A549 (cell line): ENCODE data around the gene ACVR2A. TPM values are rescaled to one million over a fixed set of nuclear protein-coding genes. Genes with fewer than 3 reads are reported as not detected.

Experiments
- ATAC-seq, 2 experiments: fragments of 200-7000 bp in 1 of 2; fragments of >200 bp in 1 of 2; cut with Nextera tagmentation in 1 of 2; cut with Tn5 transposase in 1 of 2; 3 replicates each; pipeline versions ENCODE4 v1.8.0 to v1.9.1; 2018 to 2020; ENCODE audit warnings: mild to moderate bottlenecking in 1 of 2, moderate library complexity in 1 of 2
- CTCF ChIA-PET: fragments of 300-600 bp; sonication (Branson Sonifier 250); formaldehyde crosslinking; extraction: SDS; loops from one replicate; lab custom pipeline; 2021; ENCODE audit warnings: antibody characterized with exemption, inconsistent platforms; lab: Yijun Ruan, JAX
- POLR2A ChIA-PET: fragments of 350-600 bp; formaldehyde crosslinking; extraction: SDS; loops from one replicate; lab custom pipeline; 2021; ENCODE audit warnings: antibody characterized with exemption, inconsistent platforms; lab: Yijun Ruan, JAX
- DNase-seq, 2 experiments: peaks; one replicate each; pipeline versions ENCODE4 v3.0.0 to v3.0.0-alpha.2; 2011 to 2016; ENCODE audit warnings: low read depth in 1 of 2, low spot score in 1 of 2
- FAIRE-seq: peaks from 2 replicates; lab custom pipeline; 2011; peaks lifted over from hg19 to GRCh38; lab: Jason Lieb, UNC
- H3K27ac ChIP-seq, 2 experiments: fragments of >200 bp; sonication (Bioruptor Twin); formaldehyde crosslinking; 3 replicates each; pipeline ENCODE4 v1.5.1; 2016 to 2017
- H3K4me1 ChIP-seq: fragments of >200 bp; sonication (Bioruptor Twin); formaldehyde crosslinking; 3 replicates; pipeline ENCODE4 v1.6.1; 2016
- H3K4me2 ChIP-seq: fragments of >200 bp; sonication (Bioruptor Twin); formaldehyde crosslinking; 3 replicates; pipeline ENCODE4 v1.6.1; 2016
- H3K4me3 ChIP-seq: fragments of >200 bp; sonication (Bioruptor Twin); formaldehyde crosslinking; 3 replicates; pipeline ENCODE4 v1.5.1; 2016
- H3K9me3 ChIP-seq: fragments of >200 bp; sonication (Bioruptor Twin); formaldehyde crosslinking; 3 replicates; pipeline ENCODE4 v1.6.1; 2016
- ATOH8 ChIP-seq: fragments of 250-450 bp; sonication (Bioruptor Pico); IDR thresholded peaks from 2 replicates; pipeline ENCODE4 v1.5.0; 2020; ENCODE audit warnings: low read depth, mild to moderate bottlenecking, moderate library complexity
- ESRRA ChIP-seq: fragments of 150-350 bp; IDR thresholded peaks from 2 replicates; pipeline ENCODE4 v1.6.1; 2014; ENCODE audit warnings: mild to moderate bottlenecking, low read length, borderline replicate concordance
- FOXS1 ChIP-seq: fragments of 250-450 bp; sonication (Bioruptor Pico); IDR thresholded peaks from 2 replicates; pipeline ENCODE4 v1.5.0; 2020; ENCODE audit warnings: mild to moderate bottlenecking, moderate library complexity
- GATA3 ChIP-seq: IDR thresholded peaks from 2 replicates; pipeline ENCODE4 v1.6.1; 2012; ENCODE audit warnings: borderline replicate concordance
- HDAC2 ChIP-seq: fragments of 200-600 bp; sonication (generic); IDR thresholded peaks from 2 replicates; pipeline ENCODE4 v1.6.1; 2016
- HEYL ChIP-seq: fragments of 250-450 bp; sonication (Bioruptor Pico); IDR thresholded peaks from 2 replicates; pipeline ENCODE4 v1.8.0; 2021; ENCODE audit warnings: mild to moderate bottlenecking, moderate library complexity
- HMGXB4 ChIP-seq: fragments of 250-450 bp; sonication (Bioruptor Pico); IDR thresholded peaks from 2 replicates; pipeline ENCODE4 v1.5.0; 2021; ENCODE audit warnings: mild to moderate bottlenecking, moderate library complexity, borderline replicate concordance
- HOXA7 ChIP-seq: fragments of 250-450 bp; sonication (Bioruptor Pico); IDR thresholded peaks from 2 replicates; pipeline ENCODE4 v1.5.0; 2020; ENCODE audit warnings: mild to moderate bottlenecking, moderate library complexity
- HOXB5 ChIP-seq: fragments of 250-450 bp; sonication (Bioruptor Pico); IDR thresholded peaks from 2 replicates; pipeline ENCODE4 v1.5.0; 2020; ENCODE audit warnings: mild to moderate bottlenecking, moderate library complexity
- JUNB ChIP-seq: fragments of >200 bp; sonication (Bioruptor Twin); formaldehyde crosslinking; IDR thresholded peaks from 2 replicates; pipeline ENCODE4 v1.6.1; 2016
- KDM1A ChIP-seq: fragments of 200-600 bp; sonication (generic); IDR thresholded peaks from 2 replicates; pipeline ENCODE4 v1.6.1; 2016; ENCODE audit warnings: low read depth, mild to moderate bottlenecking
- KDM5A ChIP-seq: fragments of 200-600 bp; sonication (generic); IDR thresholded peaks from 2 replicates; pipeline ENCODE4 v1.6.1; 2016; ENCODE audit warnings: antibody characterized with exemption, mild to moderate bottlenecking
- MAFK ChIP-seq: fragments of 450-650 bp; IDR thresholded peaks from 2 replicates; pipeline ENCODE4 v1.6.1; 2014; ENCODE audit not compliant: partially characterized antibody
- MAX ChIP-seq: IDR thresholded peaks from 2 replicates; pipeline ENCODE4 v1.6.1; 2012
- MYC ChIP-seq: IDR thresholded peaks from 2 replicates; pipeline ENCODE4 v1.6.1; 2012; ENCODE audit warnings: mild to moderate bottlenecking, inconsistent platforms, low read length, improper control_type of control experiment, borderline replicate concordance
- NFE2L2 ChIP-seq: fragments of 150-350 bp; conservative IDR thresholded peaks from 2 replicates; pipeline ENCODE4 v1.6.1; 2014; ENCODE audit warnings: low read length
- PBX3 ChIP-seq: IDR thresholded peaks from 2 replicates; pipeline ENCODE4 v1.6.1; 2012
- PHF8 ChIP-seq: fragments of 200-600 bp; sonication (generic); IDR thresholded peaks from 2 replicates; pipeline ENCODE4 v1.6.1; 2016; ENCODE audit warnings: low read depth, mild to moderate bottlenecking, antibody characterized with exemption, moderate library complexity, borderline replicate concordance
- POLR2AphosphoS2 ChIP-seq: conservative IDR thresholded peaks from 2 replicates; pipeline ENCODE4 v1.6.1; 2012; ENCODE audit warnings: low read length, improper control_type of control experiment, inconsistent platforms
- RAD21 ChIP-seq, 2 experiments: fragments of >200 bp in 1 of 2; sonication (Bioruptor Twin) in 1 of 2; formaldehyde crosslinking in 1 of 2; IDR thresholded peaks in 1 of 2; conservative IDR thresholded peaks in 1 of 2; 2 replicates in 1 of 2; 3 replicates in 1 of 2; pipeline ENCODE4 v1.6.1; 2012 to 2018; ENCODE audit warnings: inconsistent platforms in 1 of 2
- REST ChIP-seq: fragments of 200-600 bp; sonication (generic); IDR thresholded peaks from 2 replicates; pipeline ENCODE4 v1.6.1; 2016; ENCODE audit warnings: antibody characterized with exemption, mild to moderate bottlenecking, moderate library complexity
- RNF2 ChIP-seq: fragments of 200-600 bp; sonication (generic); IDR thresholded peaks from 2 replicates; pipeline ENCODE4 v1.6.1; 2016; ENCODE audit warnings: low read depth, mild to moderate bottlenecking, antibody characterized with exemption, moderate library complexity, borderline replicate concordance
- SREBF2 ChIP-seq: fragments of 450-650 bp; IDR thresholded peaks from 2 replicates; pipeline ENCODE4 v1.6.1; 2014; ENCODE audit warnings: mild to moderate bottlenecking, moderate library complexity
- TP53 ChIP-seq: fragments of 250-450 bp; sonication (Bioruptor Pico); IDR thresholded peaks from 2 replicates; pipeline ENCODE4 v1.5.0; 2021; ENCODE audit warnings: mild to moderate bottlenecking, moderate library complexity
- ZC3H11A ChIP-seq: fragments of 450-650 bp; IDR thresholded peaks from 2 replicates; pipeline ENCODE4 v1.6.1; 2014; ENCODE audit warnings: antibody characterized with exemption, mild to moderate bottlenecking
- ZFP36 ChIP-seq: fragments of 450-650 bp; IDR thresholded peaks from 2 replicates; pipeline ENCODE4 v1.6.1; 2014; ENCODE audit warnings: borderline replicate concordance; ENCODE audit not compliant: partially characterized antibody
- ZSCAN20 ChIP-seq: fragments of 250-450 bp; sonication (Bioruptor Pico); IDR thresholded peaks from 2 replicates; pipeline ENCODE4 v1.8.0; 2022; ENCODE audit warnings: mild to moderate bottlenecking, moderate library complexity
- WGBS: methylation state at CpG from one replicate; pipeline ENCODE4 v1.1.6; 2017; ENCODE audit errors: missing lambda C conversion rate; 5-methylcytosine and 5-hydroxymethylcytosine counted together
- polyA plus RNA-seq, 4 experiments: library from polyadenylated mRNA; depleted of rRNA in 3 of 4; stranded (reverse); fragments of >200 nt; fragmentation: RNase III in 1 of 4; extraction: RNeasy Plus Mini Kit Qiagen cat#74134 plus additional on column Dnase treatment in 1 of 4; gene quantifications; 2 replicates in 3 of 4; 3 replicates in 1 of 4; pipeline ENCODE4 v1.2.3, GENCODE V29; 2011 to 2017

Gene ACVR2A
- polyA plus RNA-seq, 2 of the 4 experiments (the other 2 are of a cell fraction), result 2.6 to 5.7 TPM

GRCh38 chr2:147886136-147886535 is 41.3 kb downstream of the ACVR2A start:
- no peak overlapping the region for H3K4me2 ChIP-seq
- TF ChIP-seq HOXA7 (CRISPR knock-in tag), result no peak
- TF ChIP-seq SREBF2, result no peak
- no peak for TF ChIP-seq KDM5A
- TF ChIP-seq HEYL (CRISPR knock-in tag), result no peak
- TF ChIP-seq HDAC2, result no peak
- no peak for TF ChIP-seq ZSCAN20 (CRISPR knock-in tag)
- no peak for TF ChIP-seq GATA3
- no peak for TF ChIP-seq ATOH8 (CRISPR knock-in tag)
- no peak for TF ChIP-seq MYC
- no peak for TF ChIP-seq ZFP36
- TF ChIP-seq NFE2L2, result no peak
- no peak for TF ChIP-seq ESRRA
- no peak for TF ChIP-seq RNF2
- TF ChIP-seq MAX, result no peak
- TF ChIP-seq PBX3, result no peak
- no peak for TF ChIP-seq KDM1A
- no peak for TF ChIP-seq POLR2AphosphoS2
- no peak for TF ChIP-seq FOXS1 (CRISPR knock-in tag)
- ATAC-seq, result no peak
- H3K9me3 ChIP-seq, result no peaks in the 10 kb centered on the region
- POLR2A ChIA-PET, result no interaction called here
- H3K4me1 ChIP-seq, result no peaks in the 10 kb centered on the region
- H3K27ac ChIP-seq, result no peak overlapping the region
- H3K4me3 ChIP-seq, result no peak overlapping the region
- DNase-seq, result no peak
- 93% methylated on average over 2 of the region's 2 CpGs for WGBS
- no peak for FAIRE-seq
- CTCF ChIA-PET, result no interaction called here

GRCh38 chr2:147888680-147889079 is 43.9 kb downstream of the ACVR2A start:
- DNase-seq (no peak), FAIRE-seq (no peak), ATAC-seq (no peak)
- Histone ChIP-seq H3K9me3 (no peaks in the 10 kb centered on the region), H3K4me1 (no peaks in the 10 kb centered on the region), H3K4me2 (no peak overlapping the region), H3K27ac (no peak overlapping the region), H3K4me3 (no peak overlapping the region)
- 80% methylated on average over 3 of the region's 3 CpGs for WGBS
- ChIA-PET CTCF (interaction anchor here (0.6 kb wide), 1 partner anchor 1608 kb away, joined by 3 read pairs; no protein-coding TSS in a partner anchor), POLR2A (no interaction called here)
- TF ChIP-seq JUNB (no peak), HEYL (CRISPR knock-in tag) (no peak), HDAC2 (no peak), ZC3H11A (no peak), PHF8 (no peak), REST (no peak), MAFK (no peak), HOXA7 (CRISPR knock-in tag) (no peak), POLR2AphosphoS2 (no peak), HOXB5 (CRISPR knock-in tag) (no peak), RAD21 (conservative IDR thresholded peaks at IDR 0.05 in 1 of 2, IDR thresholded peaks at IDR 0.05 in 1 of 2) (no peak), TP53 (CRISPR knock-in tag) (no peak), MYC (no peak), HMGXB4 (CRISPR knock-in tag) (no peak)
